Fibroblast of lung (primary cell): ENCODE measurements around the gene UNC5A. TPM values are rescaled to one million over a fixed set of nuclear protein-coding genes. Genes with fewer than 3 reads are reported as not detected.

Source experiments
- DNase-seq, 2 donors: peaks; one replicate each; pipeline versions ENCODE4 v3.0.0 to v3.0.0-alpha.2; 2010; ENCODE audit warnings: low read depth in 2 of 2
- H2AFZ ChIP-seq: 2 replicates; pipeline ENCODE4 v1.5.1; 2012; ENCODE audit warnings: low read length, control low read depth, inconsistent platforms
- H3K27ac ChIP-seq: 2 replicates; pipeline ENCODE4 v1.5.1; 2011; ENCODE audit warnings: low read length, control low read depth; ENCODE audit not compliant: insufficient read depth
- H3K27me3 ChIP-seq: 2 replicates; pipeline ENCODE4 v1.5.1; 2011; ENCODE audit warnings: mild to moderate bottlenecking, low read length; ENCODE audit not compliant: control insufficient read depth, insufficient read depth
- H3K36me3 ChIP-seq: 2 replicates; pipeline ENCODE4 v1.5.1; 2011; ENCODE audit warnings: low read length; ENCODE audit not compliant: control insufficient read depth, insufficient read depth
- H3K4me1 ChIP-seq: 2 replicates; pipeline ENCODE4 v1.5.1; 2011; ENCODE audit warnings: low read length; ENCODE audit not compliant: control insufficient read depth, insufficient read depth; ENCODE audit errors: extremely low read depth
- H3K4me2 ChIP-seq: 2 replicates; pipeline ENCODE4 v1.5.1; 2011; ENCODE audit warnings: low read length, control low read depth; ENCODE audit not compliant: insufficient read depth; ENCODE audit errors: extremely low read depth
- H3K4me3 ChIP-seq, 4 experiments: fragments of 200-600 bp in 1 of 4; sonication (generic) in 1 of 4; replicated peaks in 1 of 4; 2 replicates each; pipeline ENCODE4 v1.5.1; 2011 to 2016; ENCODE audit warnings: low read length in 4 of 4, low read depth in 3 of 4, mild to moderate bottlenecking in 3 of 4, control low read depth in 2 of 4, inconsistent platforms in 1 of 4, mixed read lengths in 1 of 4; ENCODE audit not compliant: insufficient read depth in 1 of 4; ENCODE audit errors: control extremely low read depth in 1 of 4
- H3K79me2 ChIP-seq: 2 replicates; pipeline ENCODE4 v1.5.1; 2012; ENCODE audit warnings: mild to moderate bottlenecking, low read length, inconsistent platforms; ENCODE audit not compliant: control insufficient read depth, insufficient read depth
- H3K9ac ChIP-seq: 2 replicates; pipeline ENCODE4 v1.5.1; 2011; ENCODE audit warnings: mild to moderate bottlenecking, low read length, control low read depth; ENCODE audit not compliant: insufficient read depth
- H3K9me3 ChIP-seq: 2 replicates; pipeline ENCODE4 v1.5.1; 2012; ENCODE audit warnings: low read depth, low read length; ENCODE audit not compliant: control insufficient read depth, insufficient read depth
- H4K20me1 ChIP-seq: 2 replicates; pipeline ENCODE4 v1.5.1; 2011; ENCODE audit warnings: low read length; ENCODE audit not compliant: control insufficient read depth, insufficient read depth; ENCODE audit errors: extremely low read depth
- CTCF ChIP-seq, 2 donors: IDR thresholded peaks in 1 of 2; conservative IDR thresholded peaks in 1 of 2; 1 replicate in 1 of 2; 2 replicates in 1 of 2; pipeline ENCODE4 v1.5.1; 2011 to 2012; ENCODE audit warnings: low read length in 2 of 2, control low read depth in 1 of 2, inconsistent platforms in 1 of 2, low read depth in 1 of 2, mild to moderate bottlenecking in 1 of 2
- EZH2 ChIP-seq: IDR thresholded peaks from 2 replicates; pipeline ENCODE4 v1.5.1; 2012; ENCODE audit warnings: low read length, control low read depth, mild to moderate bottlenecking; ENCODE audit errors: missing control alignments
- polyA plus RNA-seq, 2 donors: library from polyadenylated mRNA; depleted of rRNA in 1 of 2; stranded (reverse) in 1 of 2; unstranded in 1 of 2; fragments of >200 nt; gene quantifications; 2 replicates each; pipeline ENCODE4 v1.2.1, GENCODE V29; 2011 to 2012; ENCODE audit warnings: missing spikeins in 1 of 2
- total RNA-seq: library from RNA; depleted of rRNA; stranded (reverse); fragments of >200 nt; gene quantifications from 2 replicates; pipeline ENCODE4 v1.2.1, GENCODE V29; 2014

UNC5A gene
- total and polyA plus RNA-seq, 2 donors (not counting 1 experiment from before 2014, with no cell fraction given) = not detected

GRCh38 chr5:176765687-176766086, 44.7 kb upstream of the UNC5A start:
- Histone ChIP-seq H3K4me1 (no peaks in the 10 kb centered on the region), H4K20me1 (no peaks in the 10 kb centered on the region), H3K4me2 (no peak overlapping the region), H2AFZ (no peak overlapping the region), H3K9ac (no peak overlapping the region), H3K79me2 (no peaks in the 10 kb centered on the region), H3K36me3 (no peaks in the 10 kb centered on the region), H3K4me3 (no peak overlapping the region), H3K27me3 (peaks cover 2% of the 10 kb centered on the region), H3K9me3 (no peaks in the 10 kb centered on the region), H3K27ac (no peak overlapping the region)
- DNase-seq = no peak
- TF ChIP-seq EZH2 = no peak
- TF ChIP-seq CTCF (conservative IDR thresholded peaks at IDR 0.05 in 1 of 2, IDR thresholded peaks at IDR 0.05 in 1 of 2; ENCODE audit: low read depth in 1 of 2, low read length in 2 of 2) = no peak

DNA sequence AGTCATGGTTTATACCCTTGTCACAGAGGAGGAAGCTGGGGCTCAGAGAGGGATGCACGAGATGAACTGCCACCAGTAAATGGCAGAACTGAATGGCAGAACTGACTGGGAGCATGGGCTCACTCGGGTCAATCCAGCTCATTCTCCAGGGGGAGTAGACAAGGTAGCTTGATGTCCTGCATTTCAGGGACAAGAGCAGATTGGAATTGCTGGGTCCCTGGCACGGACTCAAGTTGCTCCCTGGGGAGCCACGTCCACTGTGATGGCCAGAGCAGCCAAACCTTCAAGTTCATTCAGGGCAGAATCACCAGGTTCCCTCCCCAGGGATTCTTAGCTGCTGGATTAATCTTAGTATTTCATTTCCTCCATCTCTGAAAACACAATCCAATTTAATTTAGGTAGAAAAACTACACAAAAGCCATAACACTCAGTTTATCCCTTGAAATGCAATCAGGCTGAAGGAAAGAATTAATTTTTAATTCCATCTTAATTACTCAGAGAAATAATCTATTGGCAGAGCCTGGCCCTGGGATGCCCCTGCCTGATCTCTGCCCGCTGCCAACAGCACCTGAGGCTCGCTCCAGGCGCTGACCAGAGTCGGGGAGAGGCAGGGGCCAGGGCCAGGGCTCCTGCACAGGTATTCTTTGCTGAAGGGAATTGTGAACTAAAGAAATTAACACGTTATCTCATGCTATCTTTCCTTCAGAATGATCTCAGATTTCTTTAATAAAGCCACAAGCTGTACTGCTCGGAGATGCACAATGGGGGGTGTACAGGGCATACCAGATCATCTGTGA, 42.0 kb upstream of the UNC5A start:
- no peak for DNase-seq
- no peaks in the 10 kb centered on the region for H4K20me1 ChIP-seq
- no peaks in the 10 kb centered on the region for H3K36me3 ChIP-seq
- no peaks in the 10 kb centered on the region for H3K9me3 ChIP-seq
- H3K4me2 ChIP-seq = no peak overlapping the region
- H3K4me3 ChIP-seq = no peak overlapping the region
- no peaks in the 10 kb centered on the region for H3K79me2 ChIP-seq
- H3K4me1 ChIP-seq = no peaks in the 10 kb centered on the region
- H3K27me3 ChIP-seq = peaks cover 4% of the 10 kb centered on the region
- no peak for TF ChIP-seq EZH2
- no peak for TF ChIP-seq CTCF (conservative IDR thresholded peaks at IDR 0.05 in 1 of 2, IDR thresholded peaks at IDR 0.05 in 1 of 2; ENCODE audit: low read depth in 1 of 2, low read length in 2 of 2)
- no peak overlapping the region for H2AFZ ChIP-seq
- no peak overlapping the region for H3K9ac ChIP-seq
- no peak overlapping the region for H3K27ac ChIP-seq

GRCh38 chr5:176769911-176770310, 40.4 kb upstream of the UNC5A start:
- DNase-seq = no peak
- H3K36me3 ChIP-seq = no peaks in the 10 kb centered on the region
- H3K4me2 ChIP-seq = no peak overlapping the region
- peaks cover 4% of the 10 kb centered on the region for H3K27me3 ChIP-seq
- H3K9ac ChIP-seq = no peak overlapping the region
- no peaks in the 10 kb centered on the region for H4K20me1 ChIP-seq
- H3K27ac ChIP-seq = no peak overlapping the region
- H3K9me3 ChIP-seq = no peaks in the 10 kb centered on the region
- no peak overlapping the region for H2AFZ ChIP-seq
- H3K4me3 ChIP-seq = no peak overlapping the region
- H3K79me2 ChIP-seq = no peaks in the 10 kb centered on the region
- no peaks in the 10 kb centered on the region for H3K4me1 ChIP-seq
- TF ChIP-seq EZH2 (no peak), CTCF (conservative IDR thresholded peaks at IDR 0.05 in 1 of 2, IDR thresholded peaks at IDR 0.05 in 1 of 2; ENCODE audit: low read depth in 1 of 2, low read length in 2 of 2) (no peak)
